Measurements from ENCODE around the gene SELENOT.

GRCh38 chr3:150589759-150590158 lies 13.4 kb upstream of the SELENOT start:
- TF ChIP-seq CTCF (IDR thresholded peaks at IDR 0.05; ENCODE audit: low read length) = no peak
- no peak for TF ChIP-seq EZH2 (optimal IDR thresholded peaks at IDR 0.05; ENCODE audit: low read depth, low read length)
